NCI-H2081 (cell line): ENCODE results near the gene KLHL25.

Experiments
- DNase-seq, 2 experiments: peaks; one replicate each; lab custom pipeline; 2025; lab: John Stamatoyannopoulos, UW

KLHL25 gene

DNA sequence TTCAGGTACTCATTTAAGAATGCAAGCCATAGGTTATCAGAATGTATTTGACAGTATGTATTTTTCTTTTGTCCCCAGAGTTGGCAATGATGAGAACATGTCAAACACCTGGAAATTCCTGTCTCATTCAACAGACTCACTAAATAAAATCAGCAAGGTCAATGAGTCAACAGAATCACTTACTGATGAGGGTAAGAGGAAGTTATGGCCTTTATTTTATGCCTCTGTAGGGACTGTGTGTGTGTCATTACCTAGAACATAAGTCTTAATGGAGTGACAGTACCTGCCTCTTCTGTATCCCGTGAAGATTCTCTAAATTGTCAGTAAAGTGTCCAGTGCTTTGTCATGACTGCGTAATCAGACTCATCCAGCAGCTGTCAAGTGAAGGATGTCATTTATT lies 77.5 kb downstream of the KLHL25 start:
- no peak for DNase-seq

- no peak for DNase-seq
Observed at GRCh38 chr15:85716261-85716660, 78.5 kb downstream of the KLHL25 start.

DNA sequence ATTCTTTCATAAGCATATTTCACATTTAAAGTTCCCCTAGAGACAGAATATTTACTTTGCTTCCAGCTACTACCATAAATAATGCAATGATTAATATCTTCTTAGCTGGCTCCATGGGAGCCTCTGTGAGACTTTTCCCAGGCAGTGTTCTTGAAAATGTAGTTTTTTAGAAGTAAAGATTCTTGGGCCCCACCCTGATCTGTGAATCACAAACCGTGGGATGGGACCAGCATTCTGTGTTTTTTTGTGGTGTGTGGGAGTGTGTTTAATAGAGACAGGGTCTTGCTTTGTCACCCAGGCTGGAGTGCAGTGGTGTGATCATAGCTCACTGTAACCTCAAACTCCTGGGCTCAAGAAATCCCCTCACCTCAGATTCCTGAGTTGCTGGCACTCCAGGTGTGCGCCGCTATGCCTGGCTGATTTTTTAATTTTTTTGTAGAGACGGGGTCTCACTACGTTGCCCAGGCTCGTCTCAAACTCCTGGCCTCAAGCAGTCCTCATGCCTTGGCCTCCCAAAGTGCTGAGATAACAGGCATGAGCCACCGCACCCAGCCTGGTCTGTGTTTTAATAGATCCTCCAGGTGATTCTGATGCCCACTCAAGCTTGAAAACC lies 83.0 kb downstream of the KLHL25 start:
- DNase-seq = no peak

- no peak for DNase-seq
Observed at GRCh38 chr15:85710340-85710842, 84.3 kb downstream of the KLHL25 start.
